HCT116 (cell line): ENCODE data around the gene SMIM24. TPM values are rescaled to one million over a fixed set of nuclear protein-coding genes. Genes with fewer than 3 reads are reported as not detected.

ENCODE experiments used
- ATAC-seq: fragments of 200-7000 bp; cut with Tn5 transposase; 2 replicates; pipeline ENCODE4 v1.9.1; 2020; ENCODE audit warnings: mild to moderate bottlenecking, moderate library complexity
- BruUV-seq: library from RNA; stranded (reverse); fragments of 400-500 nt; replicated peaks from 2 replicates; lab custom pipeline; 2021; lab: Mats Ljungman, UMichigan
- CTCF ChIA-PET: fragments of 300-600 bp; sonication (Branson Sonifier 250); formaldehyde crosslinking; loops from one replicate; lab custom pipeline; 2021; ENCODE audit warnings: antibody characterized with exemption; lab: Charles Lee
- POLR2A ChIA-PET: fragments of 300-600, 350-600 bp; sonication (Branson Sonifier 250); formaldehyde crosslinking; loops from one replicate; lab custom pipeline; 2021; ENCODE audit warnings: antibody characterized with exemption; lab: Charles Lee
- RAD21 ChIA-PET, 2 experiments: fragments of 300-600 bp; sonication (Branson Sonifier 250); formaldehyde crosslinking; loops; one replicate each; lab custom pipeline; 2023; ENCODE audit warnings: low total read pairs in 2 of 2; ENCODE audit not compliant: uncharacterized antibody in 2 of 2, unreplicated experiment in 2 of 2, low non-redundant PET in 1 of 2; lab: Charles Lee
- DNase-seq: peaks from one replicate; pipeline ENCODE4 v3.0.0-alpha.2; 2010; ENCODE audit warnings: low read depth, low spot score
- H2AFZ ChIP-seq: fragments of 200-600 bp; shearing (Covaris generic), sonication (generic); 2 replicates; pipeline ENCODE4 v1.6.1; 2017; ENCODE audit warnings: low read depth, mixed run types, mixed read lengths, antibody characterized with exemption, low read length; ENCODE audit not compliant: poor library complexity, severe bottlenecking
- H3K27ac ChIP-seq: 2 replicates; pipeline ENCODE4 v1.5.1; 2012; ENCODE audit warnings: low read depth, low read length
- H3K27me3 ChIP-seq: fragments of 200-600 bp; sonication (generic); 2 replicates; pipeline ENCODE4 v1.6.1; 2016; ENCODE audit warnings: mixed run types, low read length, mixed read lengths; ENCODE audit not compliant: insufficient read depth
- H3K36me3 ChIP-seq, 2 experiments: fragments of 200-500 bp in 1 of 2; fragments of 200-600 bp in 1 of 2; sonication (Bioruptor generic) in 1 of 2; sonication (generic) in 1 of 2; 2 replicates each; pipeline versions ENCODE4 v1.5.1 to v1.6.1; 2014 to 2016; ENCODE audit warnings: low read length in 2 of 2, inconsistent platforms in 1 of 2, mixed read lengths in 1 of 2, mixed run types in 1 of 2; ENCODE audit not compliant: insufficient read depth in 2 of 2, control insufficient read depth in 1 of 2
- H3K4me1 ChIP-seq, 2 experiments: fragments of 200-600 bp in 1 of 2; sonication (generic) in 1 of 2; 2 replicates each; pipeline versions ENCODE4 v1.5.1 to v1.6.1; 2012 to 2017; ENCODE audit warnings: low read length in 2 of 2, inconsistent platforms in 1 of 2, mild to moderate bottlenecking in 1 of 2, mixed read lengths in 1 of 2, mixed run types in 1 of 2, moderate library complexity in 1 of 2; ENCODE audit not compliant: insufficient read depth in 2 of 2, control insufficient read depth in 1 of 2
- H3K4me2 ChIP-seq: fragments of 200-600 bp; sonication (generic); 2 replicates; pipeline ENCODE4 v1.6.1; 2017; ENCODE audit warnings: mixed run types, low read length, mixed read lengths
- H3K4me3 ChIP-seq, 2 experiments: fragments of 200-600 bp in 1 of 2; sonication (generic) in 1 of 2; replicated peaks in 1 of 2; 2 replicates each; pipeline ENCODE4 v1.5.1; 2011 to 2016; ENCODE audit warnings: low read length in 2 of 2, control low read depth in 1 of 2, low read depth in 1 of 2, mild to moderate bottlenecking in 1 of 2, mixed read lengths in 1 of 2, mixed run types in 1 of 2
- H3K79me2 ChIP-seq: fragments of 200-600 bp; sonication (generic); 2 replicates; pipeline ENCODE4 v1.6.1; 2017; ENCODE audit warnings: mild to moderate bottlenecking, mixed run types, low read length, moderate library complexity, mixed read lengths; ENCODE audit not compliant: insufficient read depth
- H3K9ac ChIP-seq: fragments of 200-600 bp; sonication (generic); 2 replicates; pipeline ENCODE4 v1.6.1; 2016; ENCODE audit warnings: low read length, mixed read lengths
- H3K9me2 ChIP-seq: fragments of 200-600 bp; sonication (generic), shearing (Covaris generic); 2 replicates; pipeline ENCODE4 v1.6.1; 2017; ENCODE audit warnings: mixed run types, mild to moderate bottlenecking, moderate library complexity; ENCODE audit not compliant: insufficient read depth
- H3K9me3 ChIP-seq, 2 experiments: fragments of 200-500 bp in 1 of 2; fragments of 200-600 bp in 1 of 2; sonication (Bioruptor generic) in 1 of 2; sonication (generic) in 1 of 2; 2 replicates each; pipeline ENCODE4 v1.6.1; 2014 to 2017; ENCODE audit warnings: low read length in 2 of 2, mixed read lengths in 2 of 2, inconsistent platforms in 1 of 2, low read depth in 1 of 2, mild to moderate bottlenecking in 1 of 2, mixed run types in 1 of 2, moderate library complexity in 1 of 2; ENCODE audit not compliant: control insufficient read depth in 1 of 2, insufficient read depth in 1 of 2
- H4K20me1 ChIP-seq: fragments of 200-600 bp; sonication (generic), shearing (Covaris generic); 2 replicates; pipeline ENCODE4 v1.6.1; 2017; ENCODE audit warnings: mixed run types, mild to moderate bottlenecking, moderate library complexity; ENCODE audit not compliant: insufficient read depth
- CBX3 ChIP-seq: IDR thresholded peaks from 2 replicates; pipeline ENCODE4 v1.6.1; 2012; ENCODE audit warnings: low read depth
- CEBPB ChIP-seq: IDR thresholded peaks from 2 replicates; pipeline ENCODE4 v1.6.1; 2012; ENCODE audit warnings: low read depth
- EZH2 ChIP-seq: fragments of 200-600 bp; sonication (generic); IDR thresholded peaks from 2 replicates; pipeline ENCODE4 v1.6.1; 2017; ENCODE audit warnings: antibody characterized with exemption, mixed run types
- EZH2phosphoT487 ChIP-seq: fragments of 200-600 bp; IDR thresholded peaks from 2 replicates; pipeline ENCODE4 v1.6.1; 2018; ENCODE audit warnings: antibody characterized with exemption, borderline replicate concordance
- FOSL1 ChIP-seq: IDR thresholded peaks from 2 replicates; pipeline ENCODE4 v1.6.1; 2012; ENCODE audit warnings: low read depth
- JUND ChIP-seq: IDR thresholded peaks from 2 replicates; pipeline ENCODE4 v1.6.1; 2012
- POLR2AphosphoS5 ChIP-seq: IDR thresholded peaks from 2 replicates; pipeline ENCODE4 v1.6.1; 2011; ENCODE audit warnings: mild to moderate bottlenecking, low read depth, low read length, moderate library complexity
- SIN3A ChIP-seq: IDR thresholded peaks from 2 replicates; pipeline ENCODE4 v1.6.1; 2012; ENCODE audit warnings: low read depth
- SRF ChIP-seq: IDR thresholded peaks from 2 replicates; pipeline ENCODE4 v1.6.1; 2012; ENCODE audit warnings: low read depth
- YY1 ChIP-seq: IDR thresholded peaks from 2 replicates; pipeline ENCODE4 v1.6.1; 2011; ENCODE audit warnings: low read length, low read depth, moderate library complexity, mild to moderate bottlenecking; ENCODE audit not compliant: insufficient replicate concordance; ENCODE audit errors: extremely low read depth
- ZFX ChIP-seq: fragments of 450-650 bp; IDR thresholded peaks from 2 replicates; pipeline ENCODE4 v1.6.1; 2017
- ZNF274 ChIP-seq: fragments of 200-500 bp; sonication (Bioruptor generic); IDR thresholded peaks from 2 replicates; pipeline ENCODE4 v1.6.1; 2014; ENCODE audit warnings: mild to moderate bottlenecking, low read depth, low read length, inconsistent platforms
- intact Hi-C: fragments of 100-400 bp; cut with micrococcal nuclease; formaldehyde crosslinking; loops from 2 replicates; pipeline ENCODE4 v1.10.0; 2022
- total RNA-seq: library from RNA; stranded (reverse); gene quantifications from one replicate; pipeline ENCODE4 v1.2.1, GENCODE V29; 2021; ENCODE audit not compliant: unreplicated experiment
- TF ChIP-seq, protein P1 (sequence below), 3 experiments: fragments of 200-600 bp in 1 of 3; sonication (generic) in 1 of 3; IDR thresholded peaks in 2 of 3; conservative IDR thresholded peaks in 1 of 3; 2 replicates each; pipeline ENCODE4 v1.5.1; 2012 to 2017; ENCODE audit warnings: low read depth in 2 of 3, low read length in 2 of 3, antibody characterized with exemption in 1 of 3, borderline replicate concordance in 1 of 3, control low read depth in 1 of 3, mild to moderate bottlenecking in 1 of 3, mixed read lengths in 1 of 3, mixed run types in 1 of 3, moderate library complexity in 1 of 3; ENCODE audit not compliant: insufficient read depth in 1 of 3
- TF ChIP-seq, protein P2 (sequence below): IDR thresholded peaks from 2 replicates; pipeline ENCODE4 v1.6.1; 2012
- TF ChIP-seq, protein P3 (sequence below): IDR thresholded peaks from 2 replicates; pipeline ENCODE4 v1.6.1; 2012
- TF ChIP-seq, protein P4 (sequence below): IDR thresholded peaks from 2 replicates; pipeline ENCODE4 v1.6.1; 2012; ENCODE audit warnings: low read depth

The SMIM24 gene
- total RNA-seq, 1 experiment from 2014 or later: not detected

DNA sequence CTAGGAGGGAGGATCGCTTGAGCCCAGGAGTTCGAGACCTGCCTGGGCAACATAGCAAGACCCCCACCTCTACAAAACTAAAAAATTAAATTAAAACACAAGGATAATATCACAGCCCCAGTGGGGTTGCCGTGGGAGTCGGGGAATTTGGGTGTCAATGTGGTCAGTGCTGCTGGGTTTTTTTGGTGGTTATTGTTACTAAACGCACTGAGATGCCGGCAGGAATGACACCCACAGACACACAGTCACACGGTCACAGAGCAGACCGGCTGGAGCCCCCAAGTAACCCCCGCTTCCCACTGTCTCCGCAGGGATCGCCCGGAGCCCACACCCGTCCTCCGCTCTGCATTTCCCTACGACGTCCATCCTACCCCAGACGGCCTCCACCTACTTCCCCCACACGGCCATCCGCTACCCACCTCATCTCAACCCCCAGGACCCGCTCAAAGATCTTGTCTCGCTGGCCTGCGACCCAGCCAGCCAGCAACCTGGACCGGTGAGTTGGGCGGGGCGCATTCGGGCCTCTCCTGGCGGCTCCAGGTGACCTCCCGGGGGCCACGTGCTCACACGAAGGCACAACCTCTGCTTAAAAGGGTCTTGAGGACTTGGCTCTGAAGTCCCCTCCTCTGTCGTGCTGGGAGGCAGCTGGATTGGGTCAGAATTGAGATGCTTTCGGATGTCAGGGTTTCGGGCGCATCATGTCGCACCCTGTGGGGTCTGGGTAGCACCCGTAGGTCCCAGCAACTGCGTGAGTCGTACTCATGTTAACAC lies 28.0 kb downstream of the SMIM24 start:
- no peak for ATAC-seq
- Histone ChIP-seq H3K9me2 (no peaks in the 10 kb centered on the region), H3K4me3 (no peak overlapping the region), H3K27me3 (no peaks in the 10 kb centered on the region), H3K4me2 (no peak overlapping the region), H3K27ac (no peak overlapping the region), H3K9me3 (no peaks in the 10 kb centered on the region), H2AFZ (no peak overlapping the region), H3K4me1 (peaks cover 0 to 5% of the 10 kb centered on the region in 2 experiments; a peak in 1 of 4 replicates), H3K9ac (no peak overlapping the region), H3K79me2 (peaks cover 14% of the 10 kb centered on the region; the same call in 1 of the 2 replicates), H4K20me1 (peaks cover 3% of the 10 kb centered on the region; the same call in 1 of the 2 replicates), H3K36me3 (peaks cover 13 to 52% of the 10 kb centered on the region in 2 experiments)
- ChIA-PET POLR2A (no interaction called here), RAD21 (no interaction called here), CTCF (no interaction called here)
- TF ChIP-seq ZFX (no peak), EZH2phosphoT487 (no peak), POLR2AphosphoS5 (no peak), SRF (no peak), JUND (no peak), YY1 (no peak), CBX3 (no peak), SIN3A (no peak), FOSL1 (no peak), CEBPB (no peak), EZH2 (no peak), ZNF274 (no peak)
- TF ChIP-seq, protein P1, sequence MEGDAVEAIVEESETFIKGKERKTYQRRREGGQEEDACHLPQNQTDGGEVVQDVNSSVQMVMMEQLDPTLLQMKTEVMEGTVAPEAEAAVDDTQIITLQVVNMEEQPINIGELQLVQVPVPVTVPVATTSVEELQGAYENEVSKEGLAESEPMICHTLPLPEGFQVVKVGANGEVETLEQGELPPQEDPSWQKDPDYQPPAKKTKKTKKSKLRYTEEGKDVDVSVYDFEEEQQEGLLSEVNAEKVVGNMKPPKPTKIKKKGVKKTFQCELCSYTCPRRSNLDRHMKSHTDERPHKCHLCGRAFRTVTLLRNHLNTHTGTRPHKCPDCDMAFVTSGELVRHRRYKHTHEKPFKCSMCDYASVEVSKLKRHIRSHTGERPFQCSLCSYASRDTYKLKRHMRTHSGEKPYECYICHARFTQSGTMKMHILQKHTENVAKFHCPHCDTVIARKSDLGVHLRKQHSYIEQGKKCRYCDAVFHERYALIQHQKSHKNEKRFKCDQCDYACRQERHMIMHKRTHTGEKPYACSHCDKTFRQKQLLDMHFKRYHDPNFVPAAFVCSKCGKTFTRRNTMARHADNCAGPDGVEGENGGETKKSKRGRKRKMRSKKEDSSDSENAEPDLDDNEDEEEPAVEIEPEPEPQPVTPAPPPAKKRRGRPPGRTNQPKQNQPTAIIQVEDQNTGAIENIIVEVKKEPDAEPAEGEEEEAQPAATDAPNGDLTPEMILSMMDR (IDR thresholded peaks at IDR 0.05 in 2 of 3, conservative IDR thresholded peaks at IDR 0.05 in 1 of 3; ENCODE audit: borderline replicate concordance in 1 of 3, insufficient read depth in 1 of 3, low read depth in 2 of 3, low read length in 2 of 3): no peak
- TF ChIP-seq, protein P2, sequence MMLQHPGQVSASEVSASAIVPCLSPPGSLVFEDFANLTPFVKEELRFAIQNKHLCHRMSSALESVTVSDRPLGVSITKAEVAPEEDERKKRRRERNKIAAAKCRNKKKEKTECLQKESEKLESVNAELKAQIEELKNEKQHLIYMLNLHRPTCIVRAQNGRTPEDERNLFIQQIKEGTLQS: no peak
- TF ChIP-seq, protein P3, sequence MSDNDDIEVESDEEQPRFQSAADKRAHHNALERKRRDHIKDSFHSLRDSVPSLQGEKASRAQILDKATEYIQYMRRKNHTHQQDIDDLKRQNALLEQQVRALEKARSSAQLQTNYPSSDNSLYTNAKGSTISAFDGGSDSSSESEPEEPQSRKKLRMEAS: no peak
- TF ChIP-seq, protein P4, sequence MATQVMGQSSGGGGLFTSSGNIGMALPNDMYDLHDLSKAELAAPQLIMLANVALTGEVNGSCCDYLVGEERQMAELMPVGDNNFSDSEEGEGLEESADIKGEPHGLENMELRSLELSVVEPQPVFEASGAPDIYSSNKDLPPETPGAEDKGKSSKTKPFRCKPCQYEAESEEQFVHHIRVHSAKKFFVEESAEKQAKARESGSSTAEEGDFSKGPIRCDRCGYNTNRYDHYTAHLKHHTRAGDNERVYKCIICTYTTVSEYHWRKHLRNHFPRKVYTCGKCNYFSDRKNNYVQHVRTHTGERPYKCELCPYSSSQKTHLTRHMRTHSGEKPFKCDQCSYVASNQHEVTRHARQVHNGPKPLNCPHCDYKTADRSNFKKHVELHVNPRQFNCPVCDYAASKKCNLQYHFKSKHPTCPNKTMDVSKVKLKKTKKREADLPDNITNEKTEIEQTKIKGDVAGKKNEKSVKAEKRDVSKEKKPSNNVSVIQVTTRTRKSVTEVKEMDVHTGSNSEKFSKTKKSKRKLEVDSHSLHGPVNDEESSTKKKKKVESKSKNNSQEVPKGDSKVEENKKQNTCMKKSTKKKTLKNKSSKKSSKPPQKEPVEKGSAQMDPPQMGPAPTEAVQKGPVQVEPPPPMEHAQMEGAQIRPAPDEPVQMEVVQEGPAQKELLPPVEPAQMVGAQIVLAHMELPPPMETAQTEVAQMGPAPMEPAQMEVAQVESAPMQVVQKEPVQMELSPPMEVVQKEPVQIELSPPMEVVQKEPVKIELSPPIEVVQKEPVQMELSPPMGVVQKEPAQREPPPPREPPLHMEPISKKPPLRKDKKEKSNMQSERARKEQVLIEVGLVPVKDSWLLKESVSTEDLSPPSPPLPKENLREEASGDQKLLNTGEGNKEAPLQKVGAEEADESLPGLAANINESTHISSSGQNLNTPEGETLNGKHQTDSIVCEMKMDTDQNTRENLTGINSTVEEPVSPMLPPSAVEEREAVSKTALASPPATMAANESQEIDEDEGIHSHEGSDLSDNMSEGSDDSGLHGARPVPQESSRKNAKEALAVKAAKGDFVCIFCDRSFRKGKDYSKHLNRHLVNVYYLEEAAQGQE: no peak
- intact Hi-C loops: no loop called here
- BruUV-seq: no TSS peak
- DNase-seq: no peak
